Psoas muscle (tissue), 8 donors: Measurements from ENCODE around the gene VWA3B. TPM values are rescaled to one million over a fixed set of nuclear protein-coding genes. Genes with fewer than 3 reads are reported as not detected.
"Not testable (repeated sequence)": the region's sequence is repeated elsewhere in the genome, so short reads cannot be mapped to it uniquely, and the experiment has no call there.

ENCODE experiments used
- ATAC-seq, 4 donors: fragments of 200-7000 bp; cut with Tn5 transposase; one replicate each; pipeline ENCODE4 v1.9.1; 2020; ENCODE audit warnings: moderate library complexity in 3 of 4, mild to moderate bottlenecking in 2 of 4
- DNase-seq, 2 donors: peaks; one replicate each; pipeline ENCODE4 v3.0.0-alpha.2; 2020
- H3K27ac ChIP-seq: fragments of 200-600 bp; one replicate; pipeline ENCODE4 v1.8.0; 2022
- H3K27me3 ChIP-seq, 3 donors: fragments of 200-600 bp in 1 of 3; one replicate each; pipeline versions ENCODE4 v1.6.1 to v1.8.0; 2013 to 2022; ENCODE audit warnings: low read length in 2 of 3, mild to moderate bottlenecking in 2 of 3, moderate library complexity in 1 of 3; ENCODE audit not compliant: insufficient read depth in 3 of 3
- H3K36me3 ChIP-seq, 2 donors: fragments of 200-600 bp in 1 of 2; one replicate each; pipeline versions ENCODE4 v1.6.1 to v1.8.0; 2013 to 2022; ENCODE audit warnings: low read depth in 1 of 2, mild to moderate bottlenecking in 1 of 2, moderate library complexity in 1 of 2; ENCODE audit not compliant: insufficient read depth in 1 of 2
- H3K4me1 ChIP-seq: fragments of 200-600 bp; one replicate; pipeline ENCODE4 v1.8.0; 2022
- H3K4me3 ChIP-seq: fragments of 200-600 bp; one replicate; pipeline ENCODE4 v1.8.0; 2022; ENCODE audit warnings: mild to moderate bottlenecking
- H3K9me3 ChIP-seq: fragments of 200-600 bp; one replicate; pipeline ENCODE4 v1.8.0; 2022
- WGBS, 3 donors: extraction: QIAGEN DNeasy Blood & Tissue Kit; methylation state at CpG; one replicate each; pipeline versions ENCODE4 v1.1.6 to v1.1.7; 2013; 5-methylcytosine and 5-hydroxymethylcytosine counted together
- intact Hi-C, 2 donors: fragments of 100-400 bp; cut with DNase I; formaldehyde crosslinking; loops; one replicate each; pipeline versions ENCODE4 v1.11.0 to v1.14.2; 2022
- polyA plus RNA-seq, 3 donors: library from polyadenylated mRNA; stranded (reverse); fragments of 200-250 nt; gene quantifications; one replicate each; pipeline ENCODE4 v1.2.3, GENCODE V29; 2013
- total RNA-seq, 4 donors: library from RNA; stranded (reverse); fragmentation: NEBNext Ultra II Directional in 2 of 4; extraction: Animal tissue kit (Norgen Biotek cat#: 25700) in 2 of 4; gene quantifications; one replicate each; pipeline versions ENCODE4 v1.2.1 to v1.2.4, GENCODE V29; 2021 to 2023
- TF ChIP-seq, protein P1 (sequence below): fragments of 200-600 bp; IDR thresholded peaks from one replicate; pipeline ENCODE4 v1.8.0; 2022; ENCODE audit warnings: antibody characterized with exemption
- donor health status: healthy with polysubstance abuse.
- donor health status: DM: no; HTN: no; CAD: no; lungs with moderate emphysema.
- donor health status: Bipolar disorder and iron deficiency.
- donor health status: healthy.
- donor health status: DM: yes; HTN: yes; CAD: no.
- donor health status: DM: no; HTN: no; CAD: no.
- donor health status: DM: no; HTN: no; CAD: no.
- donor health status: DM: yes; HTN: yes; CAD: no.

Gene VWA3B
- total and polyA plus RNA-seq, 7 donors, result 0.01 to 0.24 (median 0.21) TPM; not detected in 3

DNA sequence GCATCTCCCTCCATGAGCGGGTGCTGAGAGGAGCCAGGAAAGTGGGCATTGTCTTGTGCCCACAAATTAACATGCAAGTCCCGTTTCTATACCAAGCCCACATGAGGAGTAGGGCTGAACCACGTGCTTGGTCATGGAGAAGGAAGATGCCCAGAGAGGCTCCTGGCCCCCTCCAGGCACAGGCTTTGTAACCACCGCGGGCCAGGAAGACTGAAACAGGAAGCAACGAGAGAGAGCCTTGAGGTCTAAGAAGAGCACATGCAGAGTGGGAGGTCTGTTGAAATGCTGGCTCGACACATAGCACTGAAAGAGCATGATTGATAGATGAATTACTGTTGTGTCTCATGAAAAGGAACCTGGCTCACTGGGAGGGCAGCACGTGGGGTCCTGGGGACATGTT, 36.3 kb downstream of the VWA3B start:
- TF ChIP-seq, protein P1, sequence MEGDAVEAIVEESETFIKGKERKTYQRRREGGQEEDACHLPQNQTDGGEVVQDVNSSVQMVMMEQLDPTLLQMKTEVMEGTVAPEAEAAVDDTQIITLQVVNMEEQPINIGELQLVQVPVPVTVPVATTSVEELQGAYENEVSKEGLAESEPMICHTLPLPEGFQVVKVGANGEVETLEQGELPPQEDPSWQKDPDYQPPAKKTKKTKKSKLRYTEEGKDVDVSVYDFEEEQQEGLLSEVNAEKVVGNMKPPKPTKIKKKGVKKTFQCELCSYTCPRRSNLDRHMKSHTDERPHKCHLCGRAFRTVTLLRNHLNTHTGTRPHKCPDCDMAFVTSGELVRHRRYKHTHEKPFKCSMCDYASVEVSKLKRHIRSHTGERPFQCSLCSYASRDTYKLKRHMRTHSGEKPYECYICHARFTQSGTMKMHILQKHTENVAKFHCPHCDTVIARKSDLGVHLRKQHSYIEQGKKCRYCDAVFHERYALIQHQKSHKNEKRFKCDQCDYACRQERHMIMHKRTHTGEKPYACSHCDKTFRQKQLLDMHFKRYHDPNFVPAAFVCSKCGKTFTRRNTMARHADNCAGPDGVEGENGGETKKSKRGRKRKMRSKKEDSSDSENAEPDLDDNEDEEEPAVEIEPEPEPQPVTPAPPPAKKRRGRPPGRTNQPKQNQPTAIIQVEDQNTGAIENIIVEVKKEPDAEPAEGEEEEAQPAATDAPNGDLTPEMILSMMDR, result no peak
- no peak for ATAC-seq
- DNase-seq, result no peak
- intact Hi-C loops, result no loop called here
- Histone ChIP-seq H3K27ac (no peak overlapping the region), H3K4me3 (no peak overlapping the region), H3K4me1 (peaks cover 4% of the 10 kb centered on the region), H3K36me3 (no peaks in the 10 kb centered on the region), H3K9me3 (no peaks in the 10 kb centered on the region), H3K27me3 (peaks cover 0 to 2% (median 0%) of the 10 kb centered on the region in 3 donors)
- 50 to 62% (median 51%) methylated on average over 8 of the region's 8 CpGs for WGBS, 3 donors

GRCh38 chr2:98126061-98126460, 39.1 kb downstream of the VWA3B start:
- no peaks in the 10 kb centered on the region for H3K36me3 ChIP-seq
- intact Hi-C loops, result no loop called here
- DNase-seq, result no peak
- WGBS, 3 donors, result 76 to 82% (median 77%) methylated on average over 5 of the region's 5 CpGs
- H3K9me3 ChIP-seq, result no peaks in the 10 kb centered on the region
- H3K4me3 ChIP-seq, result no peak overlapping the region
- H3K4me1 ChIP-seq, result peaks cover 4% of the 10 kb centered on the region
- peaks cover 0 to 2% (median 0%) of the 10 kb centered on the region in 3 donors for H3K27me3 ChIP-seq
- no peak for ATAC-seq
- H3K27ac ChIP-seq, result no peak overlapping the region
- TF ChIP-seq, protein P1, result no peak

DNA sequence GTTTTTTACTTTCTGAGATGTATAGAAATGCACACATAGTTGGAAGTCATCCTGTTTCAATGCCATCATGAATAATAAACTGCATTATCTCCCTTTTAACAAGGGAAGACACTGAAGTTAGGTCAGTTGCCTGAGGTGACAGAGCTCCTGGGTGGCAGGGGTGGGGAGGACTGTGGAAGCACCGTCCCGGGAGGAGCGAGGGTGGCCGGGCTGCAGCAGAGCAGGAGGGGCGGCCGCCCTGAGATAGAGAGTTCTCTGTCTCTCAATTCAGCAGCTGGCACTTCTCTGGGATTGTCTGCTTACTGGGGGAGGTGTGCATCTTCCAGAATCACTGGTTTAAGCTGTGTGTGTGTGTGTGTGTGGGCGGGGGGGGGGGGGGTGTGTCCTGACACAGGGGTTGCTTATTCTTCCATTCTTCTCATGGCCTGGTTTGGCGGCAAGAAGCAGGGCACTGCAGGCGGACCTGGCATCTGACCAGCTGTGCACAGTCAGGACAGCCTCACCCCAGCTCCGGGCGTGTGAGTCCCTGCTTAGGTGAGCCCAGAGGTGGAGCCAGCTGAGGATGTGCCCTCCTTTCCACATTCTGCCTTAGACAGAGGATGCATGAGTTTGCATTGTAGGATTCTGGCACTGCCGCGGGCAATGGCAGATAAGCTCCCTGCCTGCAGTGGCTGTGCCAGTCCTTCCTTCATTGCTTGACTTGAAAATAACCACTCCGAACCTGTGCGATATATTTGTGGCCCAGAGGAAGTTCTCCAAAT, 40.4 kb downstream of the VWA3B start:
- no peak overlapping the region for H3K27ac ChIP-seq
- DNase-seq, result no peak

DNA sequence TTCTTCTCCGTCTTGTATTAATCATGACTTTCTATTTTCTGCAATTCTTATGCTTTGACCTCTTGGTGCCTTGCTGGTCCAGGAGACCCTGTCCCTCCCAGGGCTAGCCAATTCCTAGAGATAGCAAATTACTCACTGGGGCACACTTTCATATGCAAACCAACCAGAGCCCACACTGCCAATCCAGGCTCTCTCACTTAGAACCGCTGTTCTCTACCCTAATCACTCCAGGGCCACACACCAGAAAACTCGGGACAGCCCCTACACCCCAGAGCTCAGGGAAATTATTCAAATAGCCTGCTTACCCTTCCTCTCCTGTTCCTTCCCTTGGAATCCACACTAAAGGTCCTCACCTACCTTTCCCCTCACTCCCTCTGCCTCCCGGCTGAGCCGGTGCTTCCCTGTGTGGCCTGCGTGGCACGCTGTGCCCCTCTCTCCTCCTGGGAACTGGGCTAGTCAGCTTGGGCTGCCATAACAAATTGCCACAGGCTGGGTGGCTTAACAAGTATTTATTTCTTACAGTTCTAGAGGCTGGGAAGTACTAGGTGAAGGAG, 41.7 kb downstream of the VWA3B start:
- Histone ChIP-seq H3K4me1 (peaks cover 4% of the 10 kb centered on the region), H3K27me3 (no peaks in the 10 kb centered on the region), H3K9me3 (no peaks in the 10 kb centered on the region), H3K4me3 (no peak overlapping the region), H3K36me3 (no peaks in the 10 kb centered on the region), H3K27ac (no peak overlapping the region)
- intact Hi-C loops, result no loop called here
- DNase-seq, result no peak
- TF ChIP-seq, protein P1, result no peak
- WGBS, 3 donors, result 85 to 96% (median 88%) methylated on average over 7 of the region's 7 CpGs
- ATAC-seq, result no peak

More for the DNA sequence above, 40.4 kb downstream of the VWA3B start:
- Histone ChIP-seq H3K9me3 (no peaks in the 10 kb centered on the region), H3K36me3 (no peaks in the 10 kb centered on the region), H3K4me3 (no peak overlapping the region), H3K4me1 (peaks cover 4% of the 10 kb centered on the region), H3K27me3 (no peaks in the 10 kb centered on the region)
- intact Hi-C loops, result no loop called here
- ATAC-seq, result no peak
- WGBS, 3 donors, result 67 to 76% (median 70%) methylated on average over 14 to 15 of the region's 15 CpGs
- TF ChIP-seq, protein P1, result no peak

- WGBS, 3 donors, result 67 to 75% (median 69%) methylated on average over 5 of the region's 5 CpGs
- peaks cover 11% of the 10 kb centered on the region for H3K4me1 ChIP-seq
- H3K36me3 ChIP-seq, H3K27ac ChIP-seq, H3K9me3 ChIP-seq, DNase-seq, H3K27me3 ChIP-seq, intact Hi-C loops, ATAC-seq, H3K4me3 ChIP-seq: not testable (repeated sequence)
Observed at GRCh38 chr2:98130073-98130472, 43.1 kb downstream of the VWA3B start.
